ENCODE measurements around the gene ALK. TPM values are rescaled to one million over a fixed set of nuclear protein-coding genes. Genes with fewer than 3 reads are reported as not detected.

Gene ALK
- total and polyA plus RNA-seq, 7 experiments from 2014 or later: 0.13 TPM; not detected in 6

- intact Hi-C loops (cut with micrococcal nuclease): no loop called here
- H3K4me3 Mint-ChIP-seq: no peak overlapping the region
- ATAC-seq (no peak), DNase-seq (no peak)
- Histone ChIP-seq H3K36me3 (ENCODE audit: control insufficient read depth in 2 of 3, insufficient read depth in 3 of 3, low read length in 3 of 3) (no peaks in the 10 kb centered on the region), H3K9me3 (ENCODE audit: control insufficient read depth in 2 of 3, low read length in 3 of 3) (no peaks in the 10 kb centered on the region), H3K4me1 (ENCODE audit: control insufficient read depth in 2 of 2, insufficient read depth in 2 of 2, low read length in 2 of 2) (no peaks in the 10 kb centered on the region), H3K27ac (ENCODE audit: low read depth, low read length) (no peak overlapping the region), H3K4me3 (ENCODE audit: low read length) (no peak overlapping the region), H3K27me3 (ENCODE audit: control insufficient read depth in 2 of 2, insufficient read depth in 2 of 2, low read length in 2 of 2) (no peaks in the 10 kb centered on the region)
- no peak overlapping the region for H3K27ac Mint-ChIP-seq
- POLR2A ChIA-PET: no interaction called here
- peaks cover 0 to 4% (median 0%) of the 10 kb centered on the region in 7 donors for H3K4me1 Mint-ChIP-seq
- CTCF ChIA-PET: interaction anchor here (0.7 kb wide), 1 partner anchor 249 kb away, joined by 4 read pairs; no protein-coding TSS in a partner anchor
- H3K36me3 Mint-ChIP-seq: no peaks in the 10 kb centered on the region
- peaks cover 0 to 2% (median 0%) of the 10 kb centered on the region in 11 donors for H3K9me3 Mint-ChIP-seq
- H3K27me3 Mint-ChIP-seq: peaks cover 4 to 16% (median 8%) of the 10 kb centered on the region in 5 donors
Observed at GRCh38 chr2:29492701-29493100, 428.7 kb downstream of the ALK start.

- Mint-ChIP-seq H3K27me3 (peaks cover 2 to 23% (median 12%) of the 10 kb centered on the region in 5 donors), H3K4me1 (no peaks in the 10 kb centered on the region), H3K4me3 (no peak overlapping the region), H3K36me3 (no peaks in the 10 kb centered on the region), H3K27ac (no peak overlapping the region), H3K9me3 (peaks cover 0 to 2% (median 0%) of the 10 kb centered on the region in 11 donors)
- H3K4me1 ChIP-seq (ENCODE audit: control insufficient read depth in 2 of 2, insufficient read depth in 2 of 2, low read length in 2 of 2): no peaks in the 10 kb centered on the region
- intact Hi-C loops (cut with micrococcal nuclease): no loop called here
- H3K9me3 ChIP-seq (ENCODE audit: control insufficient read depth in 2 of 3, low read length in 3 of 3): no peaks in the 10 kb centered on the region
- H3K27me3 ChIP-seq (ENCODE audit: control insufficient read depth in 2 of 2, insufficient read depth in 2 of 2, low read length in 2 of 2): no peaks in the 10 kb centered on the region
- no peak overlapping the region for H3K4me3 ChIP-seq (ENCODE audit: low read length)
- no peak overlapping the region for H3K27ac ChIP-seq (ENCODE audit: low read depth, low read length)
- POLR2A ChIA-PET: no interaction called here
- H3K36me3 ChIP-seq (ENCODE audit: control insufficient read depth in 2 of 3, insufficient read depth in 3 of 3, low read length in 3 of 3): no peaks in the 10 kb centered on the region
- CTCF ChIA-PET: no interaction called here
- DNase-seq (no peak), ATAC-seq (no peak)
Observed at GRCh38 chr2:29490045-29490444, 431.3 kb downstream of the ALK start.

- no peak overlapping the region for H3K27ac Mint-ChIP-seq
- ChIA-PET CTCF (no interaction called here), POLR2A (no interaction called here)
- H3K27me3 ChIP-seq (ENCODE audit: control insufficient read depth in 2 of 2, insufficient read depth in 2 of 2, low read length in 2 of 2): no peaks in the 10 kb centered on the region
- H3K9me3 Mint-ChIP-seq: peaks cover 0 to 3% (median 0%) of the 10 kb centered on the region in 11 donors
- H3K4me1 ChIP-seq (ENCODE audit: control insufficient read depth in 2 of 2, insufficient read depth in 2 of 2, low read length in 2 of 2): no peaks in the 10 kb centered on the region
- intact Hi-C loops (cut with micrococcal nuclease): no loop called here
- H3K36me3 Mint-ChIP-seq: no peaks in the 10 kb centered on the region
- H3K9me3 ChIP-seq (ENCODE audit: control insufficient read depth in 2 of 3, low read length in 3 of 3): no peaks in the 10 kb centered on the region
- DNase-seq: no peak
- H3K4me3 Mint-ChIP-seq: no peak overlapping the region
- H3K27ac ChIP-seq (ENCODE audit: low read depth, low read length): no peak overlapping the region
- H3K27me3 Mint-ChIP-seq: peaks cover 4 to 23% (median 15%) of the 10 kb centered on the region in 5 donors
- H3K4me1 Mint-ChIP-seq: no peaks in the 10 kb centered on the region
- H3K4me3 ChIP-seq (ENCODE audit: low read length): no peak overlapping the region
- H3K36me3 ChIP-seq (ENCODE audit: control insufficient read depth in 2 of 3, insufficient read depth in 3 of 3, low read length in 3 of 3): no peaks in the 10 kb centered on the region
- ATAC-seq: no peak
Observed at GRCh38 chr2:29489568-29489967, 431.8 kb downstream of the ALK start.

GRCh38 chr2:29487967-29488555 is 433.3 kb downstream of the ALK start:
- no peak for DNase-seq
- POLR2A ChIA-PET: no interaction called here
- Mint-ChIP-seq H3K9me3 (peaks cover 0 to 3% (median 0%) of the 10 kb centered on the region in 11 donors), H3K4me3 (no peak overlapping the region), H3K4me1 (no peaks in the 10 kb centered on the region), H3K36me3 (no peaks in the 10 kb centered on the region), H3K27me3 (peaks cover 7 to 23% (median 15%) of the 10 kb centered on the region in 5 donors), H3K27ac (no peak overlapping the region)
- no peaks in the 10 kb centered on the region for H3K4me1 ChIP-seq (ENCODE audit: control insufficient read depth in 2 of 2, insufficient read depth in 2 of 2, low read length in 2 of 2)
- no peaks in the 10 kb centered on the region for H3K36me3 ChIP-seq (ENCODE audit: control insufficient read depth in 2 of 3, insufficient read depth in 3 of 3, low read length in 3 of 3)
- no peaks in the 10 kb centered on the region for H3K9me3 ChIP-seq (ENCODE audit: control insufficient read depth in 2 of 3, low read length in 3 of 3)
- intact Hi-C loops (cut with micrococcal nuclease): no loop called here
- no peaks in the 10 kb centered on the region for H3K27me3 ChIP-seq (ENCODE audit: control insufficient read depth in 2 of 2, insufficient read depth in 2 of 2, low read length in 2 of 2)
- no peak for ATAC-seq
- no peak overlapping the region for H3K27ac ChIP-seq (ENCODE audit: low read depth, low read length)
- H3K4me3 ChIP-seq (ENCODE audit: low read length): no peak overlapping the region
- CTCF ChIA-PET: no interaction called here

- ChIA-PET CTCF (no interaction called here), POLR2A (no interaction called here)
- DNase-seq (no peak), ATAC-seq (no peak)
- H3K9me3 Mint-ChIP-seq: peaks cover 0 to 3% (median 0%) of the 10 kb centered on the region in 11 donors
- H3K4me1 ChIP-seq (ENCODE audit: control insufficient read depth in 2 of 2, insufficient read depth in 2 of 2, low read length in 2 of 2): no peaks in the 10 kb centered on the region
- H3K27ac ChIP-seq (ENCODE audit: low read depth, low read length): no peak overlapping the region
- H3K4me3 Mint-ChIP-seq: no peak overlapping the region
- no peaks in the 10 kb centered on the region for H3K36me3 Mint-ChIP-seq
- intact Hi-C loops (cut with micrococcal nuclease): no loop called here
- H3K9me3 ChIP-seq (ENCODE audit: control insufficient read depth in 2 of 3, low read length in 3 of 3): no peaks in the 10 kb centered on the region
- H3K27me3 ChIP-seq (ENCODE audit: control insufficient read depth in 2 of 2, insufficient read depth in 2 of 2, low read length in 2 of 2): no peaks in the 10 kb centered on the region
- no peak overlapping the region for H3K27ac Mint-ChIP-seq
- no peaks in the 10 kb centered on the region for H3K4me1 Mint-ChIP-seq
- H3K36me3 ChIP-seq (ENCODE audit: control insufficient read depth in 2 of 3, insufficient read depth in 3 of 3, low read length in 3 of 3): no peaks in the 10 kb centered on the region
- peaks cover 13 to 34% (median 21%) of the 10 kb centered on the region in 5 donors for H3K27me3 Mint-ChIP-seq
- H3K4me3 ChIP-seq (ENCODE audit: low read length): no peak overlapping the region
Observed at GRCh38 chr2:29485631-29486030, 435.8 kb downstream of the ALK start.

GRCh38 chr2:29485117-29485516 is 436.3 kb downstream of the ALK start:
- H3K9me3 Mint-ChIP-seq: peaks cover 0 to 3% (median 0%) of the 10 kb centered on the region in 11 donors

GRCh38 chr2:29482867-29483266 is 438.5 kb downstream of the ALK start:
- POLR2A ChIA-PET: no interaction called here
- Histone ChIP-seq H3K27ac (ENCODE audit: low read depth, low read length) (no peak overlapping the region), H3K4me3 (ENCODE audit: low read length) (no peak overlapping the region), H3K27me3 (ENCODE audit: control insufficient read depth in 2 of 2, insufficient read depth in 2 of 2, low read length in 2 of 2) (no peaks in the 10 kb centered on the region), H3K9me3 (ENCODE audit: control insufficient read depth in 2 of 3, low read length in 3 of 3) (no peaks in the 10 kb centered on the region), H3K4me1 (ENCODE audit: control insufficient read depth in 2 of 2, insufficient read depth in 2 of 2, low read length in 2 of 2) (no peaks in the 10 kb centered on the region), H3K36me3 (ENCODE audit: control insufficient read depth in 2 of 3, insufficient read depth in 3 of 3, low read length in 3 of 3) (no peaks in the 10 kb centered on the region)
- Mint-ChIP-seq H3K9me3 (peaks cover 0 to 3% (median 0%) of the 10 kb centered on the region in 11 donors), H3K36me3 (no peaks in the 10 kb centered on the region), H3K27me3 (peaks cover 16 to 37% (median 22%) of the 10 kb centered on the region in 5 donors), H3K27ac (no peak overlapping the region), H3K4me1 (no peaks in the 10 kb centered on the region), H3K4me3 (no peak overlapping the region)
- intact Hi-C loops (cut with micrococcal nuclease): no loop called here
- CTCF ChIA-PET: no interaction called here
- DNase-seq: no peak
- ATAC-seq: no peak

More at GRCh38 chr2:29485117-29485516, 436.3 kb downstream of the ALK start:
- no peak overlapping the region for H3K27ac ChIP-seq (ENCODE audit: low read depth, low read length)
- H3K27me3 Mint-ChIP-seq: peaks cover 13 to 38% (median 21%) of the 10 kb centered on the region in 5 donors
- intact Hi-C loops (cut with micrococcal nuclease): no loop called here
- ChIA-PET POLR2A (no interaction called here), CTCF (no interaction called here)
- no peak for ATAC-seq
- no peak overlapping the region for H3K4me3 Mint-ChIP-seq
- H3K4me3 ChIP-seq (ENCODE audit: low read length): no peak overlapping the region
- no peak for DNase-seq
- no peaks in the 10 kb centered on the region for H3K36me3 Mint-ChIP-seq
- no peak overlapping the region for H3K27ac Mint-ChIP-seq
- H3K4me1 ChIP-seq (ENCODE audit: control insufficient read depth in 2 of 2, insufficient read depth in 2 of 2, low read length in 2 of 2): no peaks in the 10 kb centered on the region
- no peaks in the 10 kb centered on the region for H3K27me3 ChIP-seq (ENCODE audit: control insufficient read depth in 2 of 2, insufficient read depth in 2 of 2, low read length in 2 of 2)
- no peaks in the 10 kb centered on the region for H3K4me1 Mint-ChIP-seq
- H3K9me3 ChIP-seq (ENCODE audit: control insufficient read depth in 2 of 3, low read length in 3 of 3): no peaks in the 10 kb centered on the region
- H3K36me3 ChIP-seq (ENCODE audit: control insufficient read depth in 2 of 3, insufficient read depth in 3 of 3, low read length in 3 of 3): no peaks in the 10 kb centered on the region

Measured in naive thymus-derived CD4-positive, alpha-beta T cell (primary cell).